Thyroid gland (tissue), 4 donors: Measurements from ENCODE around the gene TAC3. TPM values are rescaled to one million over a fixed set of nuclear protein-coding genes. Genes with fewer than 3 reads are reported as not detected.

Experiments
- DNase-seq, 2 donors: peaks; one replicate each; pipeline ENCODE4 v3.0.0-alpha.2; 2019
- H3K27ac ChIP-seq, 3 donors: fragments of 200-600 bp; sonication (generic); 1 replicate in 2 of 3; 2 replicates in 1 of 3; pipeline ENCODE4 v1.5.1; 2016 to 2019; ENCODE audit warnings: mild to moderate bottlenecking in 1 of 3, moderate library complexity in 1 of 3
- H3K27me3 ChIP-seq: fragments of 200-600 bp; sonication (generic); one replicate; pipeline ENCODE4 v1.5.1; 2019
- H3K36me3 ChIP-seq, 2 donors: fragments of 200-600 bp; sonication (generic); one replicate each; pipeline ENCODE4 v1.5.1; 2016 to 2019
- H3K4me1 ChIP-seq, 2 donors: fragments of 200-600 bp; sonication (generic); one replicate each; pipeline ENCODE4 v1.5.1; 2017 to 2019
- H3K4me3 ChIP-seq, 3 donors: fragments of 200-600 bp; sonication (generic); replicated peaks in 1 of 3; 1 replicate in 2 of 3; 2 replicates in 1 of 3; pipeline ENCODE4 v1.5.1; 2016; ENCODE audit warnings: mild to moderate bottlenecking in 1 of 3
- H3K9me3 ChIP-seq: fragments of 200-600 bp; sonication (generic); one replicate; pipeline ENCODE4 v1.5.1; 2017
- POLR2A ChIP-seq, 2 donors: fragments of 450-650 bp; IDR thresholded peaks; one replicate each; pipeline ENCODE4 v1.6.1; 2017; ENCODE audit warnings: antibody characterized with exemption in 2 of 2, mild to moderate bottlenecking in 2 of 2, moderate library complexity in 1 of 2
- WGBS, 2 donors: methylation state at CpG; one replicate each; pipeline ENCODE4 v1.1.5; 2017; 5-methylcytosine and 5-hydroxymethylcytosine counted together
- intact Hi-C: fragments of 100-400 bp; cut with DNase I; formaldehyde crosslinking; loops from one replicate; pipeline ENCODE4 v1.15.1; 2023
- total RNA-seq, 4 donors: library from RNA; depleted of rRNA; stranded (reverse); fragments of >200 nt; gene quantifications; one replicate each; pipeline ENCODE4 v1.2.3, GENCODE V29; 2016
- TF ChIP-seq, protein P1 (sequence below), 6 experiments: fragments of 200-600 bp in 3 of 6; fragments of 450-650 bp in 3 of 6; sonication (generic) in 3 of 6; IDR thresholded peaks; one replicate each; pipeline ENCODE4 v1.5.1; 2016 to 2019; ENCODE audit warnings: antibody characterized with exemption in 6 of 6, mild to moderate bottlenecking in 2 of 6, inconsistent platforms in 1 of 6, moderate library complexity in 1 of 6

TAC3 gene
- total RNA-seq, 4 donors from 2014 or later, result not detected

DNA sequence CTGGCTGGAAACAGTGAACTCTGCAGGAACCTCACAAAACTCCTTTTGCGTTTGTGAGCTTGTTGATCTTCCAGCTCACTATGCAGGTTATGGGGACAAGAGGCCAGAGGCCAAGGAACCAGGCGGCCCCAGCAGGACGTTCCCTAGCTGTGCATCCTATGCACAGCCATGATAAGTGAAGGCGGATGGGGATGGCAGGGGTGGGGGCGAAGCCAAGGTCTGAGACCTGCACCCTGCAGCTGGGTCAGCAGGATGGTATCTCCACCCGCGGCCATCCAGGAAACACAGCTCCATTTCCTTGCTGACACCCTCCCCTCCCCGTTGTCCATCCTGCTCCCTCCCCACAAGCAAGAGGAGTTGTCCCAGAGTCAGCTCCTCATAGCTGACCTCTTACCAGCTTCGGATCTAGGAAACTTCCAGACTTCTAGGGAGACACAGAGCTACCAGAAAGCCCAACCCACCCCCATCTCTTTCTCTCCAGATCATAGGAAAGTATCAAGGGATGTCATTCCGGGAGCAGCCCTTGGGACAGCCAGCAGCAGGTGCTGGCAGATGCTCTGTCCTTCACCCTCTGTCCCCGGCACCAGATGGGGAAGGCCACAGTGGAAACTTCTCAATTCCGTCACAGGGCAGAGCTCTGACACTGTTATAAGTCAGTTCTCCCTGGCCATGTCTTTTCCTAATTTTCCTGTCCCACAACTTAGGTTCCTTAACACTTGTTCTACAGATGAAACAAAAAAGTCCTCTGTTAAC, 19.4 kb downstream of the TAC3 start:
- TF ChIP-seq, protein P1, sequence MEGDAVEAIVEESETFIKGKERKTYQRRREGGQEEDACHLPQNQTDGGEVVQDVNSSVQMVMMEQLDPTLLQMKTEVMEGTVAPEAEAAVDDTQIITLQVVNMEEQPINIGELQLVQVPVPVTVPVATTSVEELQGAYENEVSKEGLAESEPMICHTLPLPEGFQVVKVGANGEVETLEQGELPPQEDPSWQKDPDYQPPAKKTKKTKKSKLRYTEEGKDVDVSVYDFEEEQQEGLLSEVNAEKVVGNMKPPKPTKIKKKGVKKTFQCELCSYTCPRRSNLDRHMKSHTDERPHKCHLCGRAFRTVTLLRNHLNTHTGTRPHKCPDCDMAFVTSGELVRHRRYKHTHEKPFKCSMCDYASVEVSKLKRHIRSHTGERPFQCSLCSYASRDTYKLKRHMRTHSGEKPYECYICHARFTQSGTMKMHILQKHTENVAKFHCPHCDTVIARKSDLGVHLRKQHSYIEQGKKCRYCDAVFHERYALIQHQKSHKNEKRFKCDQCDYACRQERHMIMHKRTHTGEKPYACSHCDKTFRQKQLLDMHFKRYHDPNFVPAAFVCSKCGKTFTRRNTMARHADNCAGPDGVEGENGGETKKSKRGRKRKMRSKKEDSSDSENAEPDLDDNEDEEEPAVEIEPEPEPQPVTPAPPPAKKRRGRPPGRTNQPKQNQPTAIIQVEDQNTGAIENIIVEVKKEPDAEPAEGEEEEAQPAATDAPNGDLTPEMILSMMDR (IDR thresholded peaks at IDR 0.05), result no peak
- no peak for TF ChIP-seq POLR2A (IDR thresholded peaks at IDR 0.05)
- DNase-seq, result peak in 1 of 2 donors; percentile 22
- H3K9me3 ChIP-seq, result no peaks in the 10 kb centered on the region
- no peak overlapping the region for H3K4me3 ChIP-seq
- no peaks in the 10 kb centered on the region for H3K4me1 ChIP-seq
- H3K36me3 ChIP-seq, result no peaks in the 10 kb centered on the region
- no peaks in the 10 kb centered on the region for H3K27me3 ChIP-seq
- intact Hi-C loops, result no loop called here
- WGBS, 2 donors, result 82 to 86% methylated on average over 12 of the region's 12 CpGs
- H3K27ac ChIP-seq, result no peak overlapping the region

GRCh38 chr12:56995930-56996496, 20.3 kb downstream of the TAC3 start:
- Histone ChIP-seq H3K36me3 (no peaks in the 10 kb centered on the region), H3K4me1 (no peaks in the 10 kb centered on the region), H3K4me3 (no peak overlapping the region), H3K9me3 (no peaks in the 10 kb centered on the region), H3K27me3 (no peaks in the 10 kb centered on the region), H3K27ac (no peak overlapping the region)
- TF ChIP-seq, protein P1 (IDR thresholded peaks at IDR 0.05), result no peak
- TF ChIP-seq POLR2A (IDR thresholded peaks at IDR 0.05), result no peak
- 88 to 93% methylated on average over 10 to 11 of the region's 11 CpGs for whole genome bisulfite sequencing, 2 donors
- intact Hi-C loops, result no loop called here
- no peak for DNase-seq

- Histone ChIP-seq H3K4me1 (no peaks in the 10 kb centered on the region), H3K27me3 (no peaks in the 10 kb centered on the region), H3K27ac (no peak overlapping the region), H3K36me3 (no peaks in the 10 kb centered on the region), H3K4me3 (no peak overlapping the region), H3K9me3 (no peaks in the 10 kb centered on the region)
- 88 to 94% methylated on average over 25 to 26 of the region's 26 CpGs for WGBS, 2 donors
- TF ChIP-seq POLR2A (IDR thresholded peaks at IDR 0.05), result no peak
- TF ChIP-seq, protein P1 (IDR thresholded peaks at IDR 0.05), result no peak
- no peak for DNase-seq
- intact Hi-C loops, result no loop called here
Observed at GRCh38 chr12:56995201-56995929, 21.0 kb downstream of the TAC3 start.

DNA sequence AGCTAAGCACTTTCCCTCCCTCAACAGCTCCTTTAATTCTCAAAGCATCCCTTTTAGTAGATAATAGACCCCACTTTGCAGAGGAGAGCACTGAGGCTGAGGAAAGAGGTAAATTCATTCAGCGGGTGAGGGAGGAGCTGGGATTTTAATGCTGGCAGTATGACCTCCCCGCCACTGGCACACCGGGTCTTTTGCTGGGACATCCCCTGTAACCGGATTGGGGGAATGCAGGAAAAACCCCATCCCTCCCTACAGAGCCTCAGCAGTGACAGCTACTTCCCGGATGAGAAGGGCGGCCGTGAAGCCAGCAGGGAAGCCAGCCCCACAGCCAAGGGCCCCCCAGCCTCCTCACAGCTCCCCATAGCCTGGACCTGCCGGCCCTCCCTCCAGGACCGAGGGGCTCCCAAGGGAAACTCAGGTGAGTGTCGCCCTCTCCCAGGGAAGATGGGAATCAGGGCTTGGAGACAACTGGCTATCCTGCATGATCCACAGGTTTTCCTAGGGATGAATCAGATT, 22.0 kb downstream of the TAC3 start:
- no peak overlapping the region for H3K27ac ChIP-seq
- H3K9me3 ChIP-seq, result no peaks in the 10 kb centered on the region
- H3K36me3 ChIP-seq, result no peaks in the 10 kb centered on the region
- WGBS, 2 donors, result 66 to 73% methylated on average over 10 of the region's 10 CpGs
- intact Hi-C loops, result no loop called here
- no peak overlapping the region for H3K4me3 ChIP-seq
- no peak for DNase-seq
- no peak for TF ChIP-seq POLR2A (IDR thresholded peaks at IDR 0.05)
- TF ChIP-seq, protein P1 (IDR thresholded peaks at IDR 0.05), result no peak
- no peaks in the 10 kb centered on the region for H3K27me3 ChIP-seq
- H3K4me1 ChIP-seq, result no peaks in the 10 kb centered on the region
